Activated gamma-delta T cell (primary cell): ENCODE data around the gene C19orf44.

Experiments
- DNase-seq: peaks from one replicate; lab custom pipeline; 2025; lab: John Stamatoyannopoulos, UW

The C19orf44 gene

DNA sequence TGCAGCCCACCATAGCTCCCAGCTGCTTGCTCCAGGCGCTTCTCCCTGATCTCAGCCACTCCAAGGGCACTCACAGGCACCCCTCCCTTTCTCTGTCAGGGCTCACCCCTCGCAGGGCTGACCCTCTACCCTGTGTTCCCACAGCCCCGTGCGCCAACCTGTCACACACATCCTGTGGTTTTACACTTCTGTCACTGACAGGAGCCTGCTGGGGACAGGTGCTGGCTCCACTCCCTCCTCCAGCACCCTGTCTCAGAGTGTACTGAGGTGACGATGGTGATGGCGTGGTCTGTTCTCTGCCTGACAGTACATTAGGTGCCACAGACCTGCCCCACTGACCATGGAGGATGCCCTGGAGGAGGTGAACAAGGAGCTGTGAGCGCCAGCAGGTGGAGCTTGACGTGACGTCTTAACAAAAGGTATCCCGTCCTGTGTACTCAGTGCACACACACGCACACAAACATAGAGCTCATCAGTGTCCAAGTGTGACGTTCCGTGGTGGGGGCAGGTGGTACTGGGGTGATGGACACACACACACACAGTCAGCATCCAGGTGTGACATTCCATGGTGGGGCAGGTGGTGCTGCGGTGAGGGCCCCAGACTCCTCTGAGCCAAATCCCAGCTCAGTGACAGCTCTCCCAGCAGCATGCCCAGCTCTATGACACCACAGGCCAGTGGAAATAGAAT is 20.9 kb downstream of the C19orf44 start:
- no peak for DNase-seq

DNA sequence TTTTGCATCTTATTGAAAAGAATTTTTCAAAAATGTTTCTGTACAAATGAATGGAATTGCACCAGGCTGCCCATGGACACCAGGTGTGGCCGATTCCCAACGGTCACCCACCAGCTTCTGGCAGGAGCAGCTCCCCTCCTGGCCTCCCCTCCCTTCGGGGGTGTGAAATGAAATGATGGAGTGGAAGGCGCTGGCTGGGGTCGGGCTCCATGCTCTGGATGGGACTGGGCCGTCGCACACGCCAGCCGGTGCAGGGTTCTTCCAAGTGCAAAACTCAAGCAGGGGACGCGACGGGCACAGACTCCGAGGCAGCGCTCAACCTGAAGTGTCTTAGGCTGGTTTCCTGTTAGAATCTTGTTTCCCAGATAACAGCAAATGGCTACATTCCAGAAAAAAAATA is 21.9 kb downstream of the C19orf44 start:
- no peak for DNase-seq

DNA sequence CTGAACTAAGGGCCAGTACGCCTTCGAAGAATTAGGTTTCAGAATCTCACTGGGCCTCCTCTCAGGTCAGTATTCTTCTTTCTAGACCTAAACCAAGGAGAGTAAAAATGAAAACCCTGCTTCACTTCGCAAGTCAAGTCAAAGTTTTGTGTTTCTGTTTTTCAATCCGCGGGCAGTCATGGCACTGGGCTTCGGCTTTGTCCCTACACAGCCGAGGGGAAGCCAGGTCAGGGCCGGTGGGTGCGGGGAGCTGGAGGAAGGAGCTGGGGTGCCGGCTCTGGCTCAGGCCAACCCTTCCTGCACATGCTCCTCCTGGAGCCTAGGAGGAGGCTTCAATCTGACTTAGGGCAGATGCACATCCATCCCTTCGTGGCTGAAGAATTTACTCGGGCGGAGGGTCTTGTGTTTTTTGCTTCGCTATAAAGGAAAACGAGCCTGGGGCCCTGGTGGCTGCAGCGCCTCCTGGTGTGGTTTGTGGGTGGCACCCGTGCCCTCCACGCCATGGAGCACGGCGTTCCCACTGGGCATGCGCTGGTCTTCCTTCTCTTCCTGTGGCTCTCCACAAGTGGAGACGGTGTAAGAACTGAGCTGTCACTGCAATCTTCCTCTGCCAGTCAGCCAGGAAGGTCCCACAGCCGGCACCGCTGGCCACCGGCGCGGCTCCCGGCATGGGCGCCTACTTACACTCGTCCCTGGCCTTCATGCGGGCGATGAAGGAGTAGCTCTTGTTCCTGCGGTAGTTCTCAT is 22.5 kb downstream of the C19orf44 start:
- DNase-seq: no peak

DNA sequence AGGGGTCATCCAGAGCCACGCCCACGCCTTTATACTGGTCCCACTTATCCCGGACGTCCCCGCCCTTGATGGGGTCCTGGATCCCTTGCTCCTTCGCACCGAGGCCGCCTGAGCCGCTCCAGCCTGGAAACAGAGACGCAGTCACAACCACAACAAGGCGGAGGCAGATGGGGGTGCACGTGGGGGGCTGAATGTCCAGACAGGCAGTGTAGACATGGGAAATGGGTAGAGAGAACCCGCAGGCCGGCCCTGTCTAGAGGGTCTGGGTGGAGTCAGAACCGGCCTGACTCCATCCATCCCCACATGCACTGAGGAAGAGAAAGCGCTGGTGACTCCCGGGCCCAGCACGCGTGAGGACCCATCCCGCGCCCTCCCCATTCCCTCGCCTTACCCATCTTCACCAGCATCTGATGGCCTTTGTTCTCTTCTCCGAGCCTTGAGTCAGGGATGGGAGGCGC is 23.1 kb downstream of the C19orf44 start:
- DNase-seq: no peak

DNA sequence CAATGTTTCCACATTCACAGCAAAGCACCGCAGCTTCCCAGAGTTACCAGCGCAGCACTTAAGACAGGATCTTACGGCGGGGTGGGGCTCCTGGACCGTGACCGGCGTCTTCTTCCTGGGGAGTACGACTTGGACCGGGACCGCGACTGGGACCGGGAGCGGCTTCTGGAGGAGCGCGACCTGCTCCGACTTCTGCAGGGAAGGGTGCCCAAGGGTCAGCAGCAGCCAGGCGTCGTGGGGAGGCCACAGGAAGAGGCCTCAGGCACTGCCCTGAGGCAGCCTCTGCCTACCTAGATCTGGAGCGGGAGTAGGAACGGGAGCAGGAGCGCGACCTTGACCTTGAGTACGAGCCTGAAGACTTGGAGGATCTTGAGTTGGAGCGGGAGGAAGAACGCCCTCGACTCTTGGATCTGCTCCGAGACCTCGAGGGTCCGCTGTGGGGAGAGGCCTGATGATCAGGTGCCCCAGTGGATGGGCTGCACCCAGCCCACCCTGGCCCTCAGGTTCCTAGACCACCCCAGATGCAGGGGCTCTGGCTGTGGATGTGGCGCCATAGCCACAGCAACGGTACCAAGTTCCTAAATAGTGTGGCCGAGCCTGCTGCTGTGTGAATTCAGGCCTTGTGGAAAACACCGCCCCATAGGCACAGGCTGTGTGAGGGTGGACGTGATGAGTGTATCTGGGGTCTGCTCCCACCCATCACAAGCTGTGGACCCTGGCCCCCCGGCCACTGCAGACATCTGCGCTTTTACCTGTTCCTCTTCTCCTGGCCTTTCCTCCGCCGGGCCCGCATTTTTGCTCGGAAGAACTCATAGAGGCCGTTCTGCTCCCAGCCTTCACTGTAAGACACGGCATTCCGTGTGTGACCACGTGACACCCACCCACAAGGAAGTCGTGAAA is 24.1 kb downstream of the C19orf44 start:
- no peak for DNase-seq

DNA sequence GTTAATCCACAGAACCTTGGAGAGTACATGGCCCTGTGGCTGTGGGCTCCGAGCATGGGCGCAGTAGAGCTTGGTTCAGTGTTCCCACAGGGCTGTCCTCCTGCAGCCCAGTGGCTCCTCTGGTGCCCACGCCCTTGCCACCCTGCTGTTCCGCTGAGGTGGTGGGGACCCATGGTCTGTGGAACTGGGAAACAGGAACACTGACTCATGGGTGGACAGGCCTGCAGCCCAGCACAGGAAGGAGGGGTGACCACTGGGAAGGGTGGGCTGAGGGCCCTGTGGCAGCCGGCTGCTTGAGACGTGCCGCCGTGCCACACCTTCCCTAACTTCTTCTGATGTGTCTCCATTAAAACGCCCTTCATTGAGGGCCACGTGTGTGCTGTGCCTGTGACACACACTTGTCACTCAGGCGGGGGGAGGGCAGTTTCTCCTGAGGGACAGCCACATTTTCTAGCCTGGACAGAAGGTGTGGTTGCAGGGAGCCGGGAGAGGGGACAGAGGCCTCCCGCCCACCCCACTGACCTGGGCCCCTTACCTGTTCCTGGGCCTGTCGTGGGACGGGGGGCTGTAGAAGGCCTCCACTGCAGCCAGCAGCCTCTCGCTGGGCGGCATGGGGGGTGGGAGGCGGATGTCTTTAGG is 24.9 kb downstream of the C19orf44 start:
- DNase-seq: no peak

DNA sequence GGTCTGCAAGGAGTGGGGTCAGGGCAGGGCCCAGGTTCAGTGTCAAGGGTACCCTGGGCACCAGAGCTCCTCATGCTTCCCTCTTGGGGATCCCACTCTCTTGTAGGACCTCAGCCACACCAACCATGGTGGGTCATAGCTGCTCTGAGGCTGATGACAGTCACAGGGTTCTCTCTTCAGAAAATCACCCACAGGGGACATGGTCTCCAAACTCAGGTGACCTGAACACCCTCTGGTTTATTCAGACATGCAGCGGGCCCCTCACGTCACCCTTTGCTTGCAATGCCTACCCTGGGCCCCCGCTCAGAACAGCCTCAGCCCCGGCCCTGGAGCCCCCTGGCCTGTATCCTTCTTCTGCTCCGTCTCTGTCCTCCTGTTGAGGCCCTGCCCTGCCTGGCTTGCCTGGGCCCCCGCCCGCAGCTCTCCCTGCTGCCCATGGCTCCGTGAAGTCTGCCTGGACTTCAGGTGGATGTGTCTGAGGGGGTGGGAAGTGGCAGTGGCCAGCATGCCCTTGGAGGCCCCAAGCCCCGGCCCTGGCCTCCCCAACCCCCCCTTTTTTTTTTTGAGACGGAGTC is 25.6 kb downstream of the C19orf44 start:
- no peak for DNase-seq

DNA sequence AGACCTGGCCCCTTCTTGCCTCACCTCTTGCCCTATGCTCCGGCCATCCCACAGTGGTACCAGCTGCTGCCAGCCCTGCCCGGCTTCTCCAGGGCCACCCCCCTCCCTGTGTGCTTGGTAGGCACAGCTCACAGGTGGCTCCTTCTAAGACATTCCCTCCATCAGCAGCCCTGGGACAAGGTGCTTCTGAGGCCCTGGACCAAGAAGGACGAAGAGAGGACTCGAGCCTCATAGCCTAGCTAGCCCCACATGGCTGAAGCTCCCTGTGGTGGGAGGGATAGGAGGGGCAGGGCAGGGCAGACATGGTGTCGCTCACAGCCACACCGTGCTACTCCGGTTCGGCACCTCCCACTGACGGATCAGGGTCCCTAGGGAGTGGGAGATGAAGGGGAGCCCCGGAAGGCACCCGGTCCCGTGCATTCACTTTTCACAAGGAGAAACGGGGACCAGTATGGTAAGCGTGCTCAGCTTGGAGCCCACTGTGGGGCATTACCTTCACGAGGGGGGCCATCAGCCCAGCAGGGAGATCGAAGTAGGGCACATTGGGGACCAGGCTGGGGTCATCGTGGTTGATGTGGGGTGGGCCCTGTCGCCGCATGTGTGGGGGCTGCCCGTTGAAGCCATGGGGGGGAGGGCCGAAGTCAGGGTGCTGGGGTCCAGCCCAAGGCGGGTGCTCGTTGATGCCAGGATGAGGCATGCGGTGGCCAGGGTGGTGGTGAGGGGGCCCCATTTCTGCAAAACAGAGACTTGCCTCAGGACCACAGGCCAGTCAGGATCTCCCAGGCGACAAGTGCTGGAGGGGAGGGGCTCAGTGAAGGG is 26.6 kb downstream of the C19orf44 start:
- DNase-seq: no peak

DNA sequence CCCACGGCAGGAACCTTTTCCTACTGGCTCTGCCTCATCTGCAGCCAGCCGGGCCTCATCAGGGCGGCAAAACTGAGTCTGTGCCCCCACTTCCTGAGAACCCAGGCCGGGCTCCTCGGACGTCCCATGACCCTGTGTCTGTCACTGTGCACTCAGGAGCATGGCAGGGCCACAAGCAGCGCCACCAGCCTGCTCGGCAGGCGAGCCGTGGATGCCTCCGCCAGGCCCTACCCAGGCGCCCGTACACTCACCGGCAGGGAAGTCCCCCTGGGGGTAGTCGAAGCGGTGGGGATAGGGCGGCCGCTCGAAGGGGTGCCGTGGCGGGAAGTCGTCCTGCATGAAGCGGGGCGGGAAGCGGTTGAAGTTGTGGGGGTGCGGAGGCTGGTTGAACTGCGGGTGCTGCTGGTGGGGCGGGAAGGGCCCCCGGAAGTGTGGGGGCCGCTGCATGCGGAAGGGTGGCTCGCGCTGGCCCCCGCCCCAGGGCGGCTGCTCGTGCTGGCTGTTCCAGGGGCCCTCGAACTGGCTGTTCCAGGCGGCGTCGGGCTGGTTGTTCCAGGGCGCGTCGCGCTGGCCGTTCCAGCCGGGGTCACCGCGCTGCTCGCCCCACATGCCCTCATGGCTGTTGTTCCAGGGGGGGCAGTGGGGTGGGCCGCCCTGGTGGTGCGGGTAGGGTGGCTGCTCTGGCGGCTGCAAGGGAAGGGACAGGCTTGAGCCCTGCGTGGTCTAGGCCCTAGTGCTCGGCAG is 29.0 kb downstream of the C19orf44 start:
- DNase-seq: no peak

DNA sequence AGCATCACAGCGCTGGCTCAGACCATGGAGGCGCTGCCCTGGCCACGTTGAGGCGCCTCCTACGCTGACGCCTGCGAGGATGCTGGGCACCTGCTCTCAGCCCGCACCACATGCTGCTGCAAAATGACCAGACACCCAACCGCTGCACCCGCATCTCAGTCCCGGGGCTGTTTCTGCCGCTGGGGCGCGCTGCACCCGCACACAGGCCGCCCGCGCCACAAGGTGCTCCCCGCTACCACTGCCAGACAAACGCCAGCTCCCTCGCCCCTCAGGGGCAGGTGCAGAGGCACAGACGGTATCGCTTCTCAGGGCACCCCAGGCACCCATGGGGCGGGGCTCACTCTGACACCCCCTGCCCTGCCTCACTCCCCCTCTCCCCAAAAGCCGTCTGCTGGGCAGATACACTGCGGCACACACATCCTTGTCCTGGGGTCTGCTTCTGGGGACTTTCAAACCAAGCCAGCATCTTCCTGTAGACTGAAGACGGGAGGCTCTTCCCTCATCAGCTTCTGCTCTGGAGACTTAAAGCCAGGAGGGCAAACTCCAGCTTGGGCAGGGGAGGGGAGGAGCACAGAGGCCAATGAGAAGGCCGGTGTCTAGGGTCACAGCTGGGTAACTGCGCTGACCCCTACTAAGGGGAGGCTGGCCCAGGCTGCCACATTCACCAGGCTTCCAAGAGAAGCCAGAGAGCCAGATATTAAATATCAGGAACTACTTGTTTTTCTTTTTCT is 29.7 kb downstream of the C19orf44 start:
- DNase-seq: no peak

DNA sequence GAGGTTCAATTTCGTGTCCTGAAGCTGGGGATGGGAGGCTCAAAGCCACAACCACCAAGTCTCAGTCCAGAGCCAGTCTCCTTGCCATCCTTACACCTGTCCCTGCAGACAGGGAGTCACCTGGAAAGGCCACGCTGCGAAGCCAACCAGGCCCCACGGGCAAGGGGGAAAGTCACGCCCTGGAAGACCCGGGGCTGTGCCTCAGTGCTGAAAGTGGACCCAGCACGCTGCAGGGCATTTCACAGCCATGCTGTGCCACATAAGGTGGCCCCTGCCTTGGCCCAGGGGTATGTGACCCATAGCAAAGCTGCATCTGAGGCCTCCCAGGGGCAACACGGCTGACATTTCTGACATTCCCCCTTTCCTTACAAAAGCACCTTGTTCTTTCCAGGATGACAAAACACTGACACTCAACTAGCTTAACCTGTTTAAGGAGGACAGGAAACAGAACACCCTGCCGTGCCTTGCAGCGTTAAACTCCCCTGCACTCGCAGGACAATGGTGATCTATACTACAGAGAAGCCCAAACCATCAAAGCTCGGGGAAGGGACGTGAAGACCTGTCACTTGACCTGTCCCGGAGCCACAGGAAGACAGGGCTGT is 31.2 kb downstream of the C19orf44 start:
- DNase-seq: no peak

DNA sequence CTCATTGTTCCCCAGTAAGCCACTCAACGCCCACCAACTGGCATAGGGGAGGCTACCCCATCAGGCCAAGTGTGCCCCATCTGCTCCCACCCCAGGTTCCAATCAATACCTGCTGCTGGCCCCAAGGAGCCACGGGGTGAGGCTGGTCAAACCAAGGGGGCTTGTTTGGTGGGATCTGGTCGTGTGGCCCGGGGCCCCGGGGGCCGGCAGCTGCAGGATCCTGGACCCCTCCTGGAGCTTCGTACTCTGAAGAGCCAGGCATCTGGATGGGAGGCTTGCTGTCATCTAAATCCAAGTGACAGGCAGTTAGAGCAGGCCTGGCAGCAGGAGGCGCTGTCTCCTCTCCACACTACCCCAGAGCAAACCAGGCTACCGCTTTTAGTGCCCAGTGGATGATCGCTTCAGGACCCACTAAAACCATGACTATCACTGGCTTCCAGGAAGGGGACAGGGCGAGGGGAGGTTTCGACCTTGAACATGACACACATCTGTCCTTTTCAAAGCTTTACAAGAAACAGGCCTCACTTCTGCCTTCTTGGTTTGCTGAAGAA is 31.9 kb downstream of the C19orf44 start:
- DNase-seq: no peak

DNA sequence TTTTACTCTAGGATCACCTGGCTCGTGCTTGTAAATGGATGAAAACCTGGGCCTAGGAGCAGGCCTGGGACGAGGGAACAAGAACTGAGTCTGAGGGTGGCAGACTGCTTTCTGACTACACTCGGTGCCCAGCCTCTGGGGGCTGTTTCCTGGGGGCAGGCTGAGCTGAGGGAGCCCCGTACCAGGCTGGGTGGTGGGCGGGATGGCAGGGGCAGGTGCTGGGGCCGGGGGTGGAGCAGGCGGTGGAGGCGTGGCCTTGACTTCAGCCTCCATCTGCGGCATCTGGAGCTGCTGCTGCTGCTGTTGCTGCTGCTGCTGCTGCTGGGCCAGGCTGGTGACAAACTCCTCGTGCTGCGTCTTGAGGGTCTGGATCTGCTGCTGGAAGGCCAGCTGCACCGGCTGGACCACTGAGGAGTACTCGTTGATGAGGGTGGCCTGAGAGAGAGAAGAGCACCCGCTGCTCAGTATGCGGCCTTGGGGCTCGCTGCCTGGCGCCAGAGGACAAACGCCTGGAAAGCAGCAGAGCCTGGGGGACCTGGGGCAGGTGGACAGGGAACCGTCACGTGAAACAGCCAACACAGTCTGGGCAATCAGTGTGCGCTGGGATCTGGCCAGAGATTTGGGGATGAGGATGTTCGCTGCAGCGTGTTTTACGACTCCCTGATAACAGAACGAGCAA is 33.4 kb downstream of the C19orf44 start:
- DNase-seq: no peak

DNA sequence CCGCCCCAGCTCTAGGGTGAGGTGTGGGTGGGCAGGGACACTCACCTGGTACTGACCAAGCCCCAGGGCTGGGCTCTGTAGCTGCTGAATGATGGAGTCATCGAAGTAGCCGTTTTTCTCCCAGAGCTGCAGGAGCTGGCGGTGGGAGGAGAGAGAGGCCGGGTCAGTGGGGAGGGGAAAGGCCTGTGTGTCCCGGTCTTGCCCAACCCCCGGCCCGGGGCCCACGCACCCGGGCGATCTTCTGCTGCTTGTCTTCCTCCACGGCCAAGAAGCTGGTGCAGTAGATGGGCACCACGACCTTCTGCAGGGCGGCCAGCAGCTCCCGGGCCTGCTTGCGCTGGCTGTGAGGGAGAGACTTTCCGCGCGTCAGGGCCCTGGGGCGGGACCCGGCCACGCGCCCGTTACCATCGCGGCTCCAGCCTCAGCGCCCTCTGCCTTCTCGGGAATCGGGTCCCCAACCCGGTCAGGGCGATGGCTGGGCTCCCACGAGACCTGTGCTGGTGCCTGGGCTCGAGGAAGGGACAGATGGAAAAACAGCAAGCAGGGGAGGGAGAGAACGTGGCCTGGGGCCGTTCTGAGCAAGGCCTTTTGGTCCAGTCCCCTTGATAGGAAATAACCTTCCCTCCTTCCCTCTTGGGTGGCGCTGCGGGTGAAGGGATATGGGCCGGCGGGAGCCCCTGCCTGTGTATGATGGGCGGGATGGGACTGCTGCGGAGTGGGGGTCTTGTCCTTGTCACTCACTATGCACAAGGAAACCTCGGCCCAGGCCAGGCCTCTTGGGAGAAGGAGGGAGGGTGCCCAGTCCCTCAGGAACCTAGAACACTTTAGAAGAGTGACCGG is 34.6 kb downstream of the C19orf44 start:
- DNase-seq: no peak

DNA sequence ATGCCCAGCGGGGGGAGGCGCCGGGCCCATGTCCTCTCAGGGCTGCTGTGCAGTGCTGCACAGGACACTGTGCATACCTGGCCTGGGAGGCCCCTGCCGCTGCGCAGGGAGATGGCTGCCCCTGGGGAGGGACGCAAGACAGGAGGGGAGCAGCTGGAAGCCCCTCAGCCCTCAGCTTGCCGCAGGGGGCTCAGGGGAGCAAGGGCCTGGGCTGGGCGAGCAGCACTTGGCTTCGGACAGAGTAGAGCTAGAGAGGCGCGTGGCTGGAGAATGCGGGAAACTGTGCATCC is 35.1 kb downstream of the C19orf44 start:
- DNase-seq: no peak

DNA sequence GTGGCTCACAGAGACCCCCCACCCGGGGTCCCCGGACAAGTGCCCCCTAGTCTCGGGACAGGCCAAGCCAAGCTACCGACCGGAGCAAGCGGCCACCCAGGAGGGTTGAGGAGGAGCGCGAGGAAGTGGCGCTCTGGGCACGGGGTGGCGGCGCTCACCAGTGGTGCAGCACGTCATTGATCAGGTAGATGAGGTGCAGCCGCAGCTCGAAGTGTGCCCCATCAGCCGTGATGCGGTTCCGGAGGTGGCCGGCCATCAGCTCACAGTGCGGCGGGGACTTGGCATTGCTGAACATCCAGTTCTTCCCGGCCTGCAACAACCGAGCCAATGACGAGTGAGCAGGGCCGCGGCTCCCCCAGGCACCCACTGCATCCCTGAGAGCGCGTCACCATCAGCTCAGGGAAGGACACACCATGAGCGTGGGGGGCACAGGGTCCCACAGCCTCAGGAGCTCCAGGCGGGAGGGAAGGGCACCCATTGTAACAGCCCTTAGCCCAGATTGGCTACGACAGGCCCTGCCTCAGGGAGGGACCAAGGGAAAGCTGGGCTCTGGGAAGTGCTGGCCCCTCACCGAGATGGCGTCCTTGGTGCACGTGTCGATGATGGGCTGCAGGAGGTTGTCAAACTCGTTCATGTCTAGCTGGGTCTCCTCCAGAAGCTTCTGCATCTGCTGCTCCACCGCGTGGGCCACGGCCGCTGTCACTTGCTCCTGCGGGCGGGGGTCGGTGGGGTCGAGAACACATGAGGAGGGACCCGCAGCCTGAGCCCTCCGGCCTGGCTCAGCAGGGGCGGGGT is 36.4 kb downstream of the C19orf44 start:
- no peak for DNase-seq

DNA sequence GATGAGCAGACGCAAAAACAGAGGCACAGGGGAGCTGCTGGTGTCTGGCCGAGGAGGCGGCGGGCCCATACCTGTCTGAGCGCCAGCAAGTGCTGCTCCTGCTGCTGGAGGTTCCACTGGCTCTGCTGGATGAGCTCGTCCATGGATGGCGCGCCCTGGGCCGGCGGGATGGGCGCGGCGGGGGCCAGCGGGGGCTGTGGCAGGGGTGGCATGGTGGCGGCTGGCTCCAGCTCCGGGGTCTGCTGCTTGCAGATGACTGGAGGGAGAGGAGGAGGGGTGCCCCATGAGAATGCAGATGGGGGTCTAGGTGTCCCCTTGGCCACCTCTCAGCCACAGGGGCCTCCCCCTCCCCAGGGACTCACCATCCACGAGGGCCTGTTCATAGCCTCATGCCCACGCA is 39.2 kb downstream of the C19orf44 start:
- DNase-seq: no peak
